ENCODE data around the gene PIKFYVE.
A peak's percentile ranks its signal among the peaks of the same experiment; 100 is the strongest.
"Not testable (repeated sequence)": the region's sequence is repeated elsewhere in the genome, so short reads cannot be mapped to it uniquely, and the experiment has no call there.

Gene PIKFYVE, protein sequence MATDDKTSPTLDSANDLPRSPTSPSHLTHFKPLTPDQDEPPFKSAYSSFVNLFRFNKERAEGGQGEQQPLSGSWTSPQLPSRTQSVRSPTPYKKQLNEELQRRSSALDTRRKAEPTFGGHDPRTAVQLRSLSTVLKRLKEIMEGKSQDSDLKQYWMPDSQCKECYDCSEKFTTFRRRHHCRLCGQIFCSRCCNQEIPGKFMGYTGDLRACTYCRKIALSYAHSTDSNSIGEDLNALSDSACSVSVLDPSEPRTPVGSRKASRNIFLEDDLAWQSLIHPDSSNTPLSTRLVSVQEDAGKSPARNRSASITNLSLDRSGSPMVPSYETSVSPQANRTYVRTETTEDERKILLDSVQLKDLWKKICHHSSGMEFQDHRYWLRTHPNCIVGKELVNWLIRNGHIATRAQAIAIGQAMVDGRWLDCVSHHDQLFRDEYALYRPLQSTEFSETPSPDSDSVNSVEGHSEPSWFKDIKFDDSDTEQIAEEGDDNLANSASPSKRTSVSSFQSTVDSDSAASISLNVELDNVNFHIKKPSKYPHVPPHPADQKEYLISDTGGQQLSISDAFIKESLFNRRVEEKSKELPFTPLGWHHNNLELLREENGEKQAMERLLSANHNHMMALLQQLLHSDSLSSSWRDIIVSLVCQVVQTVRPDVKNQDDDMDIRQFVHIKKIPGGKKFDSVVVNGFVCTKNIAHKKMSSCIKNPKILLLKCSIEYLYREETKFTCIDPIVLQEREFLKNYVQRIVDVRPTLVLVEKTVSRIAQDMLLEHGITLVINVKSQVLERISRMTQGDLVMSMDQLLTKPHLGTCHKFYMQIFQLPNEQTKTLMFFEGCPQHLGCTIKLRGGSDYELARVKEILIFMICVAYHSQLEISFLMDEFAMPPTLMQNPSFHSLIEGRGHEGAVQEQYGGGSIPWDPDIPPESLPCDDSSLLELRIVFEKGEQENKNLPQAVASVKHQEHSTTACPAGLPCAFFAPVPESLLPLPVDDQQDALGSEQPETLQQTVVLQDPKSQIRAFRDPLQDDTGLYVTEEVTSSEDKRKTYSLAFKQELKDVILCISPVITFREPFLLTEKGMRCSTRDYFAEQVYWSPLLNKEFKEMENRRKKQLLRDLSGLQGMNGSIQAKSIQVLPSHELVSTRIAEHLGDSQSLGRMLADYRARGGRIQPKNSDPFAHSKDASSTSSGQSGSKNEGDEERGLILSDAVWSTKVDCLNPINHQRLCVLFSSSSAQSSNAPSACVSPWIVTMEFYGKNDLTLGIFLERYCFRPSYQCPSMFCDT (N-terminal part only)

DNA sequence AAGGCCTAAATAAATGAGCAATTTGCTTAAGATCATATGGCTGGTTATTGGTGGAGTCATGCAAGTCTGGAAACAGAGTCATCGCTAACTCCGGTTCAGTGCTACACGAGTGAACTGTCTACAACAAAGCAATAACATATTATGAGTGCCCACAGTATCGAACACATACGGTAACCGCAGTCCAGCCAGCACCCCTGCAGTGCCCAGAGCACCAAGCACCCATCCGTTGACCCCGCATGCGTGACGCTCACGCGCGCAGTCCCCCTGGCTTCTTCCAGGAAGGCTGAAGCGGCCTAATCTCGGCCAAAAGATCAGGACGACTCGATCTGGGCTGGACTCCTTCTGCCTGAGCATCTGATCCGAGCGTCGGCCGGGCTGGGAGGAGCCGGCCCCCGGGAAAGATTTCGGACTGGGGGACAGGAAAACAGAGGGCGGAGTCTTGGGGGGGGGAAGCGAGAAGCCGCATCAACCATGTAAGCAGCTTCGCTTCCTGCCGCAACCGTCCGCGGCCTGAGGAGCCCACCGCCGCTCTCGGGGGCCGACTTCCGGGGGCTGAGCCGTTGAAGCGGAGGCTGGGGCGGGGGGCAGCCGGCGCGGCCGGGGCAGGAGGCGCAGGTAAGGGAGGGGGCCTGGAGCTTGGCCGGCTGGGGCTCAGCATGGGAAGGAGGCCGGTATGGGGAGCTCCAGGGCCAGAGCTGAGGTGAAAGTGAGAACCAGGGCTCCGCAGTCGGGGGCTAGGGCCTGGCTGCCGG, at the start of gene PIKFYVE:
Gene PIKFYVE (plus strand): TSS at position 455 of the 752 bp plus-strand sequence. CDS start 5,265 bp downstream, outside the sequence.
- DNase-seq = peak; percentile 94

DNA sequence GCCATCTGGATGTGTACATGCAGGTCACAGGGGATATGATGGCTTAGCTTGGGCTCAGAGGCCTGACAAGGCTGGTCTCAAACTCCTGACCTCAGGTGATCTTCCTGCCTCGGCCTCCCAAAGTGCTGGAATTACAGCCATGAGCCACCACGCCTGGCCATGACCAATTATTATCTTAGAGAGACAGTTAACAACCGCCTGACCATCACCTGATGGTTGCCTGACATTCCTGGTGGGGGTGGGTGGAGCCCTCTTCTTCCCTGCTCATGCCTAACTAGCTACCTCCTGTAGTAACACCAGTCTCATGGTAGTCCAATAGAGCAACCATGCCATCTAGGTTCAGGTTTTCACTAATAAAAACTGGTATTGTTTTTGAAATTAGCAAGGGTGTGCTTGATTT, 44.2 kb upstream of the PIKFYVE start:
- DNase-seq = not testable (repeated sequence)

DNA sequence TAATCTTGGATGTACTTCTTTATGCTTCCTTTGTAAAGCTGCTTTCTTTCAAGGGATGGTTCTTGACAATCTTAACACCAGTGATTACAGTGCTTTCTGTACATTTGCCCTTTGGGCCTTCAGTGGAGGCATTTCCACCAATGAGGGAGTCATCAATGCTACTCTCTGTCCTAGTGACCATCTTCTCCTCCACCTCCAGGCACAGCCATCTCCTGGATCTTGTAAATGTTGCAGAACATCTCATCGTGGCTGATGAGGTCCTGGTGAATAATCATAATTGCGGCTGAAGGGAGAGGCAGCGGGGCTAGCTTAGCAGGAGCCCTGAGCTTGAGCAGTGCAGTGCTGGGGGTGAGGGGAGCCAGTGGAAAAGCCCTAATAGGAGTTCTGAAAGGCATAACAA, 43.7 kb upstream of the PIKFYVE start:
- DNase-seq = no peak

DNA sequence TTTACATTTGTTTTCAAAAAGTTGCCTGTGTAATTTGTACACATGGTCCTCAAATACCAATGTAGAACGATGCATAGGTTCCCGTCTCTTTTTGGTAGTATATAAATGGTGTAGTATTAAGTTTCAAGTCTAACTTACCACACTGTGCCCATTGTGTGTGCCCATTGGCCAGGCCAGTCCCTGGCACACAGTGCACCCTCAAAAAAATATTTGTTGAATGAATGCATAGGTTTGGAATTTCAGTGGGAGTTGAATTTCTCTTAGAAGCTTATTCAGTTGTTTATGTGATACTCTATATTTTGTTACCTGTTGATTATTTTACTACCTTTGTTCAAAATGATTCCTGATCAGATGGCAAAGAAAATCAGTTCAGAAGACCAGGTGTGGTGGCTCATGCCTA, 41.3 kb upstream of the PIKFYVE start:
- no peak for DNase-seq

GRCh38 chr2:208227581-208228232, 38.3 kb upstream of the PIKFYVE start:
- no peak for DNase-seq

DNA sequence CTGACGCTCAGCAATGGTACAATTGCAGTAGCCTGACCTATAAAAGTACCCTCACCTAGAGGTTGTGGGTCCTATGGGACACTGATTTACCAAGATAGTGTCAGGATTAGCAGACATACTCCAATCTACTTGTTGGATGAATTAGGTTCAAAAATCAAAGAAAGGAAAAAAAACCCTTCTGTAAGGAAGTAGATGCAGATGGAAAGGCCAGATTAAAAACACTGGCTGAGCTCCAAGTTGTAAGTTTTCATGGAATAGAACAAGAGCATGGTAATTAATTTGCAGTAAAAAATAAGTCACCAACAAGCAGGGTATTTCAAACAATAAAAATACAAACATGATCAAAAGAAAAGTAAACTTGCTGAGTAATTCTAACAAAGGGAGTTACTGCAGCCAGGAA, 37.6 kb upstream of the PIKFYVE start:
- DNase-seq = no peak

GRCh38 chr2:208234786-208235185, 31.3 kb upstream of the PIKFYVE start:
- no peak for DNase-seq

GRCh38 chr2:208235860-208236259, 30.2 kb upstream of the PIKFYVE start:
- no peak for DNase-seq

DNA sequence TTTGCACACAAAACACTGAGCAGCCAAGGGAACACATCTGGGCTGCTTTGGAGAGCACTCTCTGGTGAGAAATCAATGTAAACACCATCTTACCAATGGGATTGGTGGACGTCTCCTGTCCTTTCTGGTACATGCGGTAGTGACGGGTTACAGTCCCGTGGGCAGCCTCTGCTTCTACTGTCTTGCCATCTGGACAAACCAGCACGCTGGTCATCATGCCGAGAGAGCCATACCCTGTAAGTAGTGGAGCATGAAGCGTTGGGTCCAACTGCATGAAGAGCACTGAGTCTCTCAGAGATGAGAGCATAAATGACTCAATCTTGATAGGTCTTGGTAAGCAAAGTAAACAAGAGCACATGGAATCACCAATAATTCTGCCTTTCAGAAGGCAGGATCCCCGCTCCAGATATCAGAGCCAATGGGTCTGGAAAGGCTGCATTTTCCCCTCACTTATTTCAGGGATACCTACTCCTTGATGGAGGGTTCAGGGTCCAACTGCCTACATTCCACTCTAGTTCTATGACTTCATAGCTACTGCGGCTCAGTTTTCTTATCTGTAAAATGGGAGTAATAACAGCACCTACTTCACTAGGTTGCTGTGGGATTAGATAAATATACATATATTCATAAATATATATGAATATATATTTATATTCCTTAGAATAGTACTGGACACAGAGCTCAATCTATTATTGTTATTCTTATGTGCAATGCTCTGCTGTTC, 26.1 kb upstream of the PIKFYVE start:
- DNase-seq = no peak

DNA sequence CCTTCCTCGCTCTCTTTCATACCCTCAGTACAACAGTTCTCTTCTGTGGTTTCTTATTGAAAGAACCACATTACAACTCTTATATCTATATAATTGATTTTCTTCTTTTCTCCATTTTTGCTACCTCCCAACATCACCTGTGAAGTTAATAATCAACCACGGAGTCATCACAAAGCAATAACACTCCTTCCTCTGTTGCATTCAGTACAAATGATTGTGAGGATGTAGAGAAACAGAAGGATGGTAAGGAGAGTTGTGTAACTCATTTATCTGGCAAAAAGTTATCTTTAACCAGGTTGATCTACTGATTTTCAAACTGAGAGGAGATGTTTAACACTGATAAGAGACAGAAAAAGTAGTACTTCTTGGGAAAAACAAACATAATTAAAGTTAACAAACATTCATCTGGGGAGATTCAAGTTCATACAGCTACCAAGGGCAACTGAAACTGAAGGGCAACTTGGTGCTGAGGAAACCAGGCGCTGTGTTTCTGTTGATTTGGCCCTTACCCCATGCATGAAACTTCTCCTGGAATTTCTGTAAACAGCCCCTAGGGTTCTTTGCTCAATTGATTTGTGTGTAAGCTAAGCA, 25.3 kb upstream of the PIKFYVE start:
- no peak for DNase-seq

DNA sequence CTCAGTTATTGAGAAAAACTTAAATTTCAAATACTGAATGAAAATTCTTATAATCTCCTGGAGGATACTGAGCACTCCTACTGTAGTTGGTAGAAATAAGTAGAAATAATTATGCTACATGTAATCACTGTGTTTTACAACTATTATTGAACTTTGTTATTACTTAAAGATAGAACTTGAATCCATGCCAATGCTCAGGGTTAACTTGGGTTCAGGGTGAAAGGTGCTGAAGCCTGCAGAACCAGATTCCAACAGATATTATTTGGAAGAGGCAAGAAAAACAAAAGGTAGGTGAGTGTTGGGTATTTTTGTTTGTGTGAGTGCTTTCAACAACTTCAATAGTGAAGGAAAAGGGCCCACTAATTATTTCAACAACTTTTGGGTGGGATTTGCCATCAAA, 21.6 kb upstream of the PIKFYVE start:
- DNase-seq = no peak

DNA sequence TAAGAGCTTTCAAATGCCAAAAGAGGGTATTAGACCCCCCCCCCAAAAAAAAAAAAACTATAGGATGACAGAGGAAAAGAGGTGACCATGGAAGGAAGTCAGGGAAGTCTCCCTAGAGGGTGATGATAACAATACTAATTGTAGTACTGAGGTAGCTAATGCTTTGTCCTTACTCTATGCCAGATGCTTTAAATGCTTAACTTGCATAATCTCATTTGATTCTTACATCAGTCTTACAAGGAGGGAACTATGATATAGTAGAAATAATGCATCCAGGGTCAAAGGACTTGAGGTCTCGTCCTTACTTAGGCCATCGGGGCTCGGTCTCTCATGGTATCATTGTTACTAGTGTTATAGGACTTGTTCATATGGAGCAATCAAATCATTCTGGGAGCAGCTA, 20.3 kb upstream of the PIKFYVE start:
- DNase-seq = no peak

GRCh38 chr2:208248601-208249000, 17.5 kb upstream of the PIKFYVE start:
- no peak for DNase-seq

DNA sequence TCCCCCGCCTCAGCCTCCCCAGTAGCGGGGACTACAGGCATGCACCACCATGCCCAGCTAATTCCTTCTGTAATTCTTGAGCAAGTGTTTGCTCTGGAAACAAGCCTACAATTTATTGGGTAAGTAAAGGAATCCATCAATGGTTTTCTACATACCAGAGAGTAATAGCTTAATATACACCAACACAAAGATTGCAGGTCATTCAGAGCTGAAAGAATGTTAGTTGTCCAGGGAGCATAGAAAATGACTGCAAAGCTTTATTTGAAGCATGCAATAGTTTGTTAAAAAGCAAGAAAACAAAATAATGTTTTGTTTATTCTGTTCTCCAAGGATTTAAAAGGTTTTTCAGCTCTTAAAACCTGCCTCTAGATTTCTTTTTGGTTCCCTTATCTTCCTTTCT, 16.8 kb upstream of the PIKFYVE start:
- DNase-seq = no peak

GRCh38 chr2:208250388-208250787, 15.7 kb upstream of the PIKFYVE start:
- no peak for DNase-seq

DNA sequence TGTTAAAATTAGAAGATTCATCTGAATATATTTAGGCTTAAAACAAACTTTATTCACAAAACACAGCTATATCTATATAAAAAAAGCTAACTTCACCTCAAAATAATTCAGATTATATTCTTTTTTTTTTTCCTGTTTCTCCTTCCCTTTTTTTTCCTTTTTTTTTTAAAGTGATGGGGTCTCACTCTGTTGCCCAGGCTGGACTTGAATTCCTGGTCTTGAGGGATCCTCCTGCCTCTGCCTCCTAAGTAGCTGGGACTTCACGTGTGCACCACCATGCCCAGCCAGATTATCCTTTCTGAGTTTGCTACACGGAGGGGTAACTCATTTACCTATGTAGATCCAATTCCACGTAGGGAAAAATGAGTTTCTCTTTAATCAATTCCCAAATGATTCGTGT, 15.0 kb upstream of the PIKFYVE start:
- no peak for DNase-seq

- no peak for DNase-seq
These were observed 13.2 kb upstream of the PIKFYVE start for GRCh38 chr2:208252716-208253492.

- DNase-seq = no peak
These were observed 12.4 kb upstream of the PIKFYVE start for GRCh38 chr2:208253600-208254117.

GRCh38 chr2:208254118-208254870, 11.8 kb upstream of the PIKFYVE start:
- peak; percentile 51 for DNase-seq

Data from SHP77 treated with DMSO at 0.1 percent for 48 hours (cell line).